IPS-18c (cell line): Measurements from ENCODE around the gene LRRC10B.

ENCODE experiments used
- H3K4me3 ChIP-seq: 2 replicates; pipeline ENCODE4 v1.7.0; 2013; ENCODE audit warnings: low read depth, mild to moderate bottlenecking, low read length, moderate library complexity; ENCODE audit not compliant: insufficient read depth
- H3K9me3 ChIP-seq: one replicate; pipeline ENCODE4 v1.6.1; 2013; ENCODE audit warnings: mild to moderate bottlenecking, low read length, moderate library complexity; ENCODE audit not compliant: control insufficient read depth, insufficient read depth

The LRRC10B gene

DNA sequence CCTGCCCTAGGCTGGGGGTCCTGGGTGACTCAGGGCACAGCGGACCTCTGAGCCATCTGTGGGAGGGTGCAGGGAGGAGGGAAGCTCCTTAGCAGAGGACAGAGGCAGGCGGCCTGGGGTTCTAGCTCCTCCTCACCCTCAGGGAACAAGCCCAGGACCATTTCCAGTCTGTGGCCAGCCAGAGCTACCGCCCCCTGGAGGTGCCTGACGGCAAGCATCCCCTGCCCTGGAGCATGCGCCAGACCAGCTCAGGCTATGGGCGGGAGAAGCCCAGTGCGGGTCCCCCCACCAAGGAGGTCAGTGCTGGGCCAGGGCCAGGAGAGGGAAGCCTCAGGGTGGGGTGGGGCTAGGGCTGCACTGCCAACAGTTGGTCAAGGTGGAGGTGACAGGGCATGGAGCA is 26.0 kb upstream of the LRRC10B start:
- H3K9me3 ChIP-seq = peaks cover 2% of the 10 kb centered on the region
- H3K4me3 ChIP-seq = no peak overlapping the region

DNA sequence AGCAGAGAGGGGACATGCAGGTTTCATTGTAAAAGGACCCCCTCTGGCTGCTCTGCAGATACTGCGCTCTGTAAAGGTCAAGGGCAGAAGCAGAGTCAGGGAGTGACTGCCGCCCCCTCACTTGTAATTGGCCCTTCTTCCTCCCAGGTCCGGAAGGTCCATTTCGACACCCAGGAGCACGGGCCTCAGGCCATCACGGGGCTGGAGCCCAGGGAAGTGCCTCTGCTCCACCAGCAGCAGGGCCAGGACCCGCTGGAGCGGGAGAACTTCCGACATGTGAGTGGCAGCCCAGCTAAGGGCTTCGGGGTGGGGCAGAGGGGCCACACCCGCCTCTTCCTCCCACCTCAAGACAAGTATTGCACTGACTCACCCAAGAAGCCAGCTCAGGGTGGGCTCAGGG is 24.0 kb upstream of the LRRC10B start:
- H3K4me3 ChIP-seq = no peak overlapping the region
- peaks cover 2% of the 10 kb centered on the region for H3K9me3 ChIP-seq

DNA sequence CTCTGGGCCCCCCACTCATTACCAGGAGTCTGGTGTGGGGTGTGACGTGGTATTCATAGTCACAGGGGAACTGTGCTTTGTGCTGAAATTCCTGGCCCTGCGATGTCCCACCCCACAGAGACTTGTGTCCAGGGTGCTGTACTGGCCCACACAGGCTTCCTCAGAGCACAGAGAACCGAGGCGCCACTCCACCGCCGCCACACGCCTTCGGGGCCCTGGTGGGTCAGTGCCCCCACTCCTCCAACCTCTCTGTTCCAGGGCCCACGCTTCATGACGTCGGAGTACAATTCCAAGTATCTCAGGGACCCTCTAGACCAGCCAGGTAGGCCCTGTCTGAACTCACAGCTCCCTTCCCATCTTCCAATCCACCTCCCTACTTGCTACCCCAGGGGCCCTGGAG is 23.5 kb upstream of the LRRC10B start:
- Histone ChIP-seq H3K9me3 (peaks cover 2% of the 10 kb centered on the region), H3K4me3 (no peak overlapping the region)

DNA sequence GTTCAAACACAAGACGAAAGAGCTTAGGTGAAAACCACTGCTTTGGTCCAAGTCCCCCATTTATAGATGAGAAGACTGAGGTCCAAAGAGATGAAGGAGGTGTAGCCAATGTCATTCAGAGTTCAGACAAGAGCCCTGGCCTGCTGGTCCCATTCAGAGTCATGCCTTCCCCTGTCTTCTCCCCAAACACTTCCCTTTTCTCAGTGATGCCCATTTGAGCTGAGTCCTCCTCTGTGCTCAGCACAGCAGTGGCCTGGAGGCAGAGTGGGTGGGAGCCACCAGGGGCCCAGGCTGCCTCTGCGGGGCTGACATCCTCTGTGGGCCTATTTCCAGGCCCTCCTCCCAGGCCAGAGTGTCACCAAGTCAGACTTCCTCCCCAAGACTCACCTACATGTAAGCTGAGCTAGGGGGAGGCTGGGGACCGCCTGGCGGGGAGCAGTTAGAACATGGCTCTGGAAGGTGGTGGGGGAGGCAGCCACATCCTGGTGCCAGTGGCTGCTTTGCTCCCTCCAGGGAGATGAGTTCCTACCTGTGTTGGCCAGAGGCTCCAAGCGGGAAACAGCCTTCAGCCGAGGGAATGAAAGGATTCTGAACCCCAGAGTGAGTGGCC is 22.4 kb upstream of the LRRC10B start:
- peaks cover 2% of the 10 kb centered on the region for H3K9me3 ChIP-seq
- no peak overlapping the region for H3K4me3 ChIP-seq

DNA sequence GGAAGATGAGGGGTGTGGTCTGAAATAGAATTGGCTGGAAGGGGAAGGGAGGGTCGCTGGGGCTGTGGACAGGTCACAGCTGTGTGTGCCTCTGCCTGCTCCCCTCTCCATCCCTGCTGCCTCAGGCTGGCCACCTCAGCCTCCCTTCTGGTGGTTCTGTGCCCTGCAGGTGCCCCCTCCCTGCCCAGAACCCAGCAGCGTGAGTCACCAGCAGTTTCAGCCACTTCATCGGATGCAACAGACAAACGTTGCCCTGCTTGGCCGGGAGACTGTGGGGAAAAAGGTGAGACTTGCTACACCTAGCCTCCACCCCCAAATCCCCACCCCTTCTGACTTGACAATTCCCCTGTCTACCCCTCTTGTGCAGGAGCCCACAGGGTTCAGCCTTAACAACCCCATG is 21.8 kb upstream of the LRRC10B start:
- Histone ChIP-seq H3K9me3 (peaks cover 2% of the 10 kb centered on the region), H3K4me3 (no peak overlapping the region)

DNA sequence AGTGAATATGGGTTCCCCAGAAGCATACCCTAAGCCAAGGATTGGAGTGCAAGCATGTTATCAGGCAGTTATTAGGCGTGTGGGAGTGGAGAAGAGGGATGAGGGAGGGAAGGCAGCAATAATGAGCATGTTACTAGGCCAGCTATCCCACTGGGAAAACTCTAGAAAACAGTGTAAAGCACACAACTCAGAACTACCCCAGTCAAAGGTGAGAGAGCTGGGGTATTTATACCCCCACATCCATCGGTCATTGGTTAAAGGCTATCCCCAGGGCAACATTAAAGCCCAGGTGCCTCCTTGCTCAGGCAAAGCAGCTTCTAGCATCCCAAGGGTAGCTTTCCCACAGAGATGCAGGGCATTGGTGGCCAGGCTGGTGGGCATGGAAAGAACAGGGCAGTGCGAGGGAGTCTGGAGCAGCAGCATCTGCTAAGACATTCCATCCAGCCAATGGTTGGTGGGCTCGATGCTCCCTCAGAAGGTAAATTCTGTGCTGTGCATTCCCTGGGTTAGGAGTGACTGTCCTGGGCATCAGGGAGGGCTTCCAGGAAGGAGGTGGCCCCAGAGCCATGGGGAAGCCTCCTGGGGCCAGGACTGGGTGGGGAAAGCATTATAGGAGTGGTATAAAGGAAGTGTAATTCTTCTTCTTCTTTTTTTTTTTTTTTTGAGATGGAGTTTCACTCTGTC is 21.1 kb upstream of the LRRC10B start:
- peaks cover 2% of the 10 kb centered on the region for H3K9me3 ChIP-seq
- no peak overlapping the region for H3K4me3 ChIP-seq

DNA sequence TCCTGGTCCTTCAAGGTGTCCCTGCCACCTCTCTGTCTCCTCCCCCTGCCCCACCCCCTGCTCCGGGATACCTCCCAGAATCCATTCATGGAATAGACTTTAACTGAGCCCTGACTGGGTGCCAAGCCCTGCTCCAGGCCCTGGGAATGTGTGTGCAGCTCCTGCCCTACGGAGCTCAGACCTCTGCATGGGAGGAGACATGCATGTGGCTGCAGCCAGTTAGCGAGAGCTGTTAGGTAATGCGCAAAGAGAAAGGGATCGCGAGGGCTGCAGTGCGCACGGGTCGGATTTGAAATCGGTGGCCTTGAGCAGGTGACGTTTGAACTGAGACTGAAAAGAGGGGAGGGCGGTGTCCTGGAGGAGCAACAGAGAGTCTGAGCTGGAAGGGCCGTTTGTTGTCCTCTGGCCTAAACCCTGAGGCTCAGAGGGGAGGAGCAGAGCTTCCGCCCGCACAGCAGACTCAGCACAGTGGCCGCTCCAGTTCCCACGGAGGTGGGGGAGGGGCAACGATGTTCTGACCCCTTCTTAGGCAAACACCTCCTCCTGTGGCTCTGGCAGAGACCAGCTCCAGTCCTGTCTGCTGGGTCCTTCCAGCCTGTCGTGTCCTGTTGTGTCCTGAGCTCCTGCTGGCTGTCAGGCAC is 19.8 kb upstream of the LRRC10B start:
- Histone ChIP-seq H3K4me3 (no peak overlapping the region), H3K9me3 (peaks cover 2% of the 10 kb centered on the region)

DNA sequence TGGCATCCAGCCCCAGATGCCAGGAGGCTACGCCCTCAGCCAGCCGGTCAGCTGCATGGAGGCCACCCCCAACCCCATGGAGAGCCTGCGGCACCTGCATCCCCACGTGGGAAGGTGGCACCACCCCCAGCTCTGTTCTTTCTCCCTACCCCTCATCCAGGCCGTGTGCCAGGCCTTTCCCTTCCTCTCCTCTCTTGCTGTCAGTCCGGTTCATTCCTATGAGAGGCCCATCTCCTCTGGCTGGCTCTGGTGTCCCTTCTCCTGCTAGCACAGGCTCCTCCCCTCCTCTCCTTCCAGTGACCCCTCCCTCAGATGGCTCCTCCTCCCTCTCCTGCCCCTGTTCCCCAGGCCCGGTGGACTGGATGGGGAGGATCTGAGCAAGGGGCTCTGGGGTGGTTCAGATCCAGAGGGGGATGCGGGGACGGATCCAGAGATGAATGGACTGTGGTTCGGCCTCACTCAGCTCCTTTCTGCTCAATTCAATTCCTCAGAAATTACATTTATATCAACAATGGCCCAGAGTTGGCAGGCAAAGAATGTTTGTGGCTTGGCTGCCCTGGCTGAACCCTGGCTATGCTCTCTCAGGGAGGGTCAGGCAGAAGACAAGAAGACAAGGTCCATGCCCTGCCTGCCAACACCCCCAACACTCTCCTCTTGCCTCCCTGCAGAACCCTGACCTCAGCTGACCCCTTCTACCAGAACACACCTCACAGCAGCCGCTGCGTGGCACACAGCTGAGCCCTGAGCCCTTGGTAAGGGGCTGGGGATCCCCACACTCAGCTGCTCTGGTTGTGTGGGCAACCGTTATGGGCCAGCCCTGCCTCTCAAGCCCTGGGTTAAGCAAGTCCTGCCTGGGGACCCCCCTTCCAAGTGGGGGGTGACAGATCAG is 18.5 kb upstream of the LRRC10B start:
- Histone ChIP-seq H3K9me3 (peaks cover under 1% of the 10 kb centered on the region), H3K4me3 (no peak overlapping the region)

DNA sequence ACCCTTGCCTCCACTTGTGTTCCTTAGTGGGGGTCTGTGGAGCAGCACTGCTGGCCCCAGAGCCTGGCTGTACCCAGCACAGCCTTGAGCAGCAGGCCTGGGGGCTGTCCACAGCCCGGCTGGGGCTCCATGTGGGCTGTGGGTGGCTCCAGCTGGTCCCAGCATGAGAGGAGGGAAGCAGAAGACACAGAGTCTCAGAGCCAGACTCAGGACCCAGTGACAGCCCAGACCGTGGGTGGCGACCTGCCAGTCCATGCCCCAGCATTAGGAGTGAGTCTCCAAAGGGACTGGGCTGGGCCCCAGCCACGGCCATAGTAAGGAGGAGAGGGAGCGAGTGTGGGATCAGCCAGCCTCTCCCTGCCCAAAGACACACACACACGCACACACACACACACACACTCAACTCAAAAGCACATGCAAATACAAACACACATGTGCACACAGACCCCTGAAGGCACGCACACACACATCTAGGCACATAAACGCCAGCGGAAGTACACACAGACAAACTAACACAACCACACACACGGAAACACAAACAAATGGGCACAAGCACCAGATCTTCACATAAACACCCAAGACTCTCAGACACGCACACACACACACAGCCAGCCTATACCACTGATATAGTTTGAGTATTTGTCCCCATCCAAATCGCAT is 16.7 kb upstream of the LRRC10B start:
- Histone ChIP-seq H3K9me3 (no peaks in the 10 kb centered on the region), H3K4me3 (no peak overlapping the region)

DNA sequence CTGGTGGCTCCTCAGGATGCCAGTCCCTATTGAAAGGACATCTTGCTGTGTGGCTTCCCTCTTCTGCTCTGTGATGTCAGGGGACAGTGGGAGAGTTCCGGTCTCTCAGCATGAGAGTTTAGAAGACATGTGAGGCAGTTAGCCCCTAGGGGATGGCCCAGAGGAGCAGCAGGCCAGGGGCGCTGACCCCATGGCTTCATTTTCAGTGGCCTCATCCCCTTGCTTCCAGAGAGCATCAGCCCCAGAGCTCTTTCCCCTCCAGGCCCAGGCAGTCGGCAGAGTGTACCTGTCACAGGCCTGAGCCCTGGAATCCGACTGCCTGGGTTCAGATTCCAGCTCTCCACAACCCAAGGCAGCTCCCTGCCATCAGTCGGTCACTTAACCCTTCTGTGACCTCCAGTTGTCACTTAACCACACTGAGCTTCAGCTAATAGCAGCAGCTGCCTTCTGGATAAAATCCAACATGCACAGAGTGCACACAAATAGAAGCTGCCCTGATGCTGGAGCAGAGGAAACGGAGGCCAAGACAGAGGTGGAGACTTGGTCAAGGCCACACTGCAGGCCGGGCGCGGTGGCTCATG is 14.1 kb upstream of the LRRC10B start:
- H3K9me3 ChIP-seq = no peaks in the 10 kb centered on the region
- H3K4me3 ChIP-seq = no peak overlapping the region

DNA sequence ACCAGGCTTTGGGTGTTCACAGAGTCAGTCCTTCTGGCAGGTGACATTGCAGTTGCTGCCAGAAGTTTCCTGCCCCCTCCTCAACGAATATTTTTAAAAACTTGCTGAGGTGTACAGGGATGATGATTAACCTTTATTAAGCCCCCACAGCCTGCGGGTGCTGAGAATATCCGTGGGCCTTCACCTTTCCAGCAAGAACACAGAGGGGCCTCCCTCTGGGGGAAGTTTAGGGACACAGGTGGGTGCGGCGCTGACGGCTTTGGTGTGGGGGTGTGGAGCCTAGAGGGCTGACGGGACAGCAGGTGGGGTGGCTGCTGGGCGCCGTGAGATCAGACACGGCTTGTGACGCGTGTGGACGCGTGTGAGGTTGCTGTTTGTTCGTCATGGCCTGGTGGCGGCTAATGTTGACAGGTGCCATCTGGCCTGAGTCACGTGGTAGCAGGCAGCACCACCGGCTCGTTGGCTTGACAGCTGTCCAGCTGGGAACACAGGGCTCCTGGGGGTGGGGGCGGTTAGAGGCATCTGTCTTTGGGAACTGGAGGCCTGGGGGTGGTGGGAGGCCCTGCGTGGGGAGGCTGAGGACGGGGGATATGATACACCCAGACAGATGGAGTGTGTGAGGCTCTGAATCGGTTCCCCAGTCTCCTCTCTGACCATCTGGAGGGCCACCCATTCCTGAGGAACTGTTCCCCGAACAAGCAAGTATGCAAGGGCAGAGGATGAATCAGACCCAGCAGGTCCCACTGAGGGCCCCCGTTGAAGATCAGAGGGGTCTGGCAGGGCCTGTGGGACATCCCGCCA is 12.5 kb upstream of the LRRC10B start:
- Histone ChIP-seq H3K4me3 (no peak overlapping the region), H3K9me3 (no peaks in the 10 kb centered on the region)

DNA sequence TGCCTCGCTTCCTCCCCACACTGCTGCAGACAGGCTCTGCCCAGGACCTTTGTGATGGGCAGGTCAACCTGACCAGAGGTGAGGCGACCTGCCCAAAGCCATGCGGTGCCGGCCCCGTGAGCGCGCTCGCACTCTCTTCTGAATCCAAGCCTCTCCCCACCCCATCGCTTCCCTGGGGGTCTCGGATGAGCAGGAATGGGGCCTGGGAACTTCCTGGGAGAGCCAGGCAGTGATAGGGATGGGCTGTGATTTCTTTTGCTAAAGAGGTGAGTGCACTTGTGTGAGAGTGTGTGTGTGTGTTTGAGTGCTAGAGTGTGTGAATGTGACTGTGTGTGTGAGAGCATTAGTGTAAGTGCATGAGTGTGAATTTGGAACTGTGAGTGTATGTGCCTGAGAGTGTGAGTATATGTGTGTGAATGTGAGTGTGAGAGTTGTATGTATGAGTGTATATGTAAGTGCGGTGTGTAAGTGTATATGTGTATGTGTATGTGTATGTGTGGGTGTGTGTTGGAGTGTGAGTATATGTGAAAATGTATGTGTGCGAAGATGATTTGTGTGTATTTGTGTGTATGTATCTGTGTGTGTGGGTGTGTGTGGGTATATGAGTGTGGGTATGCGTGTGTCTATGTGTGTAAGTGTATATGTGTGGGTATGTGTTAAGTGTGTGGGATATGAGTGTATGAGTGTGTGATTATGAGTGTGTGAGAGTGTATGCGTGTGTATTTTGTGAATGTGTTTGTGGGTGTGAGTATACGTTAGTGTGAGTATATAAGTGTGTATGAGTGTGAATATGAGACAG is 11.7 kb upstream of the LRRC10B start:
- Histone ChIP-seq H3K4me3 (no peak overlapping the region), H3K9me3 (no peaks in the 10 kb centered on the region)

DNA sequence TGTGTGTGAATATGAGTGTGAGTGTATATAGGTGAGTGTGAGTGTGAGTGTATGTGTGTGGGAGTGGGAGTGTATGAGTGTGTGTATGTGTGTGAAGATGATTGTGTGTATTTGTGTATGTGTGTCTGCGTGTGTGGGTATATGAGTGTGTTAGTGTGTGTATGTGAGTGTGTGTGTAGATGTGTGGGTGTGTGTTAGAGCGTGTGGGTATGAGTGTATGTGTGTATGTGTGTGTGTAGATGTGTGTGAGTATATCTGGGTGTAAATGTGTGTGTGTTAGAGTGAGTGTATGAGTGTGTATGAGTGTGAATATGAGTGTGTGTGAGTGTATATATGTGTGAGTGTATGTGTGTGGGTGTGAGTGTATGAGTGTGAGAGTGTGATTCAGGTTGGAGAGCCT is 11.1 kb upstream of the LRRC10B start:
- no peaks in the 10 kb centered on the region for H3K9me3 ChIP-seq
- no peak overlapping the region for H3K4me3 ChIP-seq

DNA sequence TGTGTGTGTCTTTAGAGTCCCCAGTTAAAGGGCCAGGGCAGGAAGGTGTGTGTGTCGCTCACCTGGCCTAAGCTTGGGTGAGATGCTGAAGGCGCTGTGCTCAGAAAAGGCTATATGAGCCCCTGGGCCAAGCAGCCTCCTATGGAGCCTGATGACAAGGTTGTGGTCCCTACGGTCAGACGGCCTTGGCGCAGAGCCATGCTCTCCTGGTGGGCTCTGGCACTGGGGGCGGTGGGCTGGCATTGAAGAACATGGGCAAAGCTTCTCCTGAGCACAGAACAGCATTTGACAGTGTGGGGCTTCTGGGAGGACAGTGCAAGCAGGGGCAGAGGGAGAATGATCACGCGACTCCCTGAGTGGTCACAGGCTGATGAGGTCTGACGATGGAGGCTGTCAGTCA is 10.7 kb upstream of the LRRC10B start:
- Histone ChIP-seq H3K9me3 (no peaks in the 10 kb centered on the region), H3K4me3 (no peak overlapping the region)

DNA sequence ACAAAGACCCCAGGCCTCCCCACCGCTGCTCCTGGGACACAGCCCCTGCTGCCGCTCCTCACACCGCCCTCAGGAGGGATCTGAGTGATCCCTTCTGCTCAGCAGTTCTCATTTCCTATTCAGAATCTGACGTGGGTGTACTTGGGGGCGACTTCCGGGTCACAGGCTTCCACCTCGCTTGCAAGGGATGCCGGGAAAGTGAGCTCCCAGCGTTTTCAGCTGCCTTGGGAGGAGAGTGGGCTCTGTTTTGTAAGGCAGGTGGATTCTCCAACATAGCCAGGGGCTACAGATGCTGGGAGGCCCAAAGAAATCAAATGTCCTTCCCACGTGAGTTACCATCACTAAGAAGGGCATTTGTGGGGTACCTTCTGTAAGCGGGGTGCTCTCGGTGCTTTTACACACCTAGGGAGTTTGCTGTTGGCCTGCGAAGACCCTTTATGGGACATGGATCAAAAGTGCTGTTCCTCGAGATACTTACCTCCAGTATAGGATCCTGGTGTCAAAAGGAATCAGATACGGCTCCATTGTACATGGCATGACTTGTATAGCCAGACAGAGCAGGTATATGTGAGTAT is 9.7 kb upstream of the LRRC10B start:
- H3K9me3 ChIP-seq = no peaks in the 10 kb centered on the region
- H3K4me3 ChIP-seq = no peak overlapping the region
